GM21723 (cell line): Measurements from ENCODE around the gene PROCR.
"Not testable (repeated sequence)": the region's sequence is repeated elsewhere in the genome, so short reads cannot be mapped to it uniquely, and the experiment has no call there.

Source experiments
- ATAC-seq: cut with Tn5 transposase; IDR thresholded peaks from one replicate; pipeline ENCODE4 v1.9.1; 2021; ENCODE audit warnings: mild to moderate bottlenecking, moderate library complexity; ENCODE audit not compliant: unreplicated experiment

Gene PROCR

DNA sequence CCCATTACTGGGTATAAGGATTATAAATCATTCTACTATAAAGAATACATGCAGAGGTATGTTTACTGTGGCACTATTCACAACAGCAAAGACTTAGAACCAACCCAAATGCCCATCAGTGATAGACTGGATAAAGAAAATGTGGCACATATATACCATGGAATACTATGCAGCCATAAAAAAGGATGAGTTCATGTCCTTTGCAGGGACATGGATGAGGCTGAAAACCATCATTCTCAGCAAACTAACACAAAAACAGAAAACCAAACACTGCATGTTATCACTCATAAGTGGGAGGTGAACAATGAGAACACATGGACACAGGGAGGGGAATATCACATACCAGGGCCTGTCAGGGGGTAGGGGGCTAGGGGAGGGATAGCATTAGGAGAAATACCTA lies 7.3 kb upstream of the PROCR start:
- not testable (repeated sequence) for ATAC-seq

DNA sequence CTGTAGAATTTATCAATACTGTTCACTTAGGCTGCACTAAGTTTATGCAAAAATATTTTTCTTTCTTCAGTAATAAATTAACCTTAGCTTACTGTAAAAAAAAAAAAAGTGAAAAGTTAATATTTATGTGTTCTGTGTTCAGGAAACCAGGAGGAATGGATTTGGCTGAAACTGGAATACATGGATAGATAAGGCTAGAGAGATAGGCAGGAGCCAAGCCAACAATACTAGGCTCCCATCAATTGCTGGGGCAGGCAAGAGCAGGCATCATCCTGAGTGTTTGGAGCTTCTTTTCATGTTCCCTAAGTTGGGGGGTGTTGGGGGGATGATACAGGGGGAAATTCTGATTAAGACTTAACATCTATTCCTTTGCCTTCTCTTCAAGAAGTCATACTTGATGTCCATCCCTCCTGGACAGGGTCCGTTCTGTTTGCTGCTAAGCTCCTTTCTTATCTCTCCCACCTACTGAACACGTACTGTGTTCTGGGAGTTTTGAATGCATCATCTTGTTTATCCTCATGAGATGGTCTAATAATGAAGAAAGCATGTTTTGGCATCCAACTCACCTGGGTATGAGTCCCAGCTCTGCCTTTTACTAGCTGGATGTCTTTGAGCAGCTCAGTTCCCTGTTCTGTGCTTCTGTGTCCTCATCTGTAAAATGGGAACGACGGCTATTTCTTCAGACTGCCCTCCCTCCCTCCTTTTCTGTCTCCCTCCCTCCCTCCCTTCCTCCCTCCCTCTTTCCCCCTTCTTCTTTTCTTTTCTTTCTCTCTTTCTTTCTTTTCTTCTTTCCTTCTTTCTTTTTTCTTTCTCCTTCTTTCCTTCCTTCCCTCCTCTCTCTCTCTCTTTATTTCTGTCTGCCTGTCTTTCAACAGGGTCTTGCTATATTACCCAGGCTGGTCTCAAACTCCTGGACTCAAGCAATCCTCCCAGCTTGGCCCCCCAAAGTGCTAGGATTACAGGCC lies 6.4 kb upstream of the PROCR start:
- no peak for ATAC-seq

DNA sequence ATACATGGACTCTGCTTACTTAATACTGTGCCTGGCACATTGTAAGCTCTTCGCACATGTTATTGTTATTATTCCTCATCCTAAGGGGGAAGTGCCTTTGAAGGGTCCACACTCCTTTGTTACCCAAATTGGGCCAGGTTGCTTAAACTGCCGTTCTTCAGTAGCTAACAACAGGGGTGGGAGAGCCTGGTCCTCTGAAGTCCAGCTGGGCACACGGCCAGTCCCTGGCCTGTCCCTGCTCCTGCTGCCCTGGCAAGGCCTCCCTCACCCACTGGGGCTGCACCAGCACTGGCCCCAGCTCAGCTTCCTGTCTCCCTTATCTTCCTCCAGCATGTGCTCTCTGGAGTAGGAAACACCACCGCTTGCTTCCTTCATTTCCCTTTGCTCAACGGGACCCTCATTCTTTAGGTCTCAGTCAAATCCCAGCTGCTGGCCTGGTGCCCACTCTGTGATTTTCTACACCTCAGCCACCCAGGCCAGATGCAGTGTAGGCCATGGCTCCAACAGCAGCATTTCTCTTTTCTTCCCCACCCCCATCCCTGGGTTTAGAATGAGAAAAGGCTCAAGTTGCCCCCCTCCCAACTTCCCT lies 5.5 kb upstream of the PROCR start:
- no peak for ATAC-seq

DNA sequence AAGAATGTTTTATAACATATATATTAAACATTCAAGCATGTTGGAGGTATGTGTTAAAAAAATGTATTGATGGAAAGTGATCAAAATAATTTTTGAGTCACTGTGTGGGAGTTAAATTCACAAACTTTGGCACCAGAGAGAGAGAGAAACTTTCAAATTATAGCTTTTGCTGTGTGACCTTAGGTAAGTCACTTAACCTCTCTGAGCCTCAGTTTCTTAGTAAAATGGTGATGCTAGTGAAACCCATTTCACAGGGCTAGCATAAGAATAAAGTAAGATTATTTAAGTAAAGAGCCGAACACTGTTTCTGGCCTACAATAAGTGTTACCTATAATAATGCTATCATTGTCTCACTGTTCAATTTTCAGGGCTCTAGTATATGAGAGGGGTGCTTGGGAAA lies 4.1 kb upstream of the PROCR start:
- no peak for ATAC-seq

DNA sequence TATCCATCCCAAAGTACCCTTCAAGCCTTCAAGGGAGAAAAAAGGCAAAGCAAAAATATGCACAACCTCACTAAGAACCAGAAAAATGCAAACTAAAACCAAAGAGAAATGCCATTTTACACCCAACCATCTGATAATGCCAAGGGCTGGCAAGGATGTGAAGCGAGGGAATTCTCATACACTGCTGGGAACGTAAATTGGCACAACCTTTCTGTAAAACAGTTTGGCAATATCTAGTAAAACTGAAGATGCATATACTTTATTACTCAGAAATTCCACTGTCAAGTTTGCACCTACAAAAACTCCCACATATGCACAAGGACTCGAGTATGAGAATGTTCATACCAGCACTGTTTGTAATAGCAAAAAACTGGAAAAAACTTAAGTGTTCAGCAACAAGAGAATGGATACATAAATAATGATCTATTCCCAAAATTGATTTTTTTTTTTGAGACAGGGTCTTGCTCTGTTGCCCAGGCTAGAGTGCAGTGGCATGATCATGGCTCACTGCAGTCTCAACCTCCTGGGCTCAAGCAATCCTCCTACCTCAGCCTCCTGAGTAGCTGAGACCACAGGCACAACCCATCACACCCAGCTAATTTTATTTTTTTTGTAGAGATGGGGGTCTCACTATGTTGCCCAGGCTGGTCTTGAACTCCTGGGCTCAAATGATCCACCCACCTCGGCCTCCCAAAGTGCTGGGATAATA lies 3.0 kb upstream of the PROCR start:
- not testable (repeated sequence) for ATAC-seq

DNA sequence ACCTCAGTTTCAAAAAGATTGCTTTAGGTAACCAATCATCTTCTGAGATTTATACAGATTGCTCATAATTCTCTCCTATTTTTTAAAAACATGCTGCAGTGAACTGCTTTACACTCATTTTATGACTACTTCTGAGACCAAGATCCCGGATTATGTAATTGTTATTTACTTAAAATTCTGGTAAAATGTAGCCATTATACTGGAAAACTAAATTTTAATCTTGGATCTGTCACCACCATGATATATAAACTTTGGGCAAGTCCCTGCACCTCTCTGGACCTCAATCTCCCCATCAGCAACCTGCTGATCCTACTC lies 477 bp upstream of the PROCR start:
- ATAC-seq: no peak

DNA sequence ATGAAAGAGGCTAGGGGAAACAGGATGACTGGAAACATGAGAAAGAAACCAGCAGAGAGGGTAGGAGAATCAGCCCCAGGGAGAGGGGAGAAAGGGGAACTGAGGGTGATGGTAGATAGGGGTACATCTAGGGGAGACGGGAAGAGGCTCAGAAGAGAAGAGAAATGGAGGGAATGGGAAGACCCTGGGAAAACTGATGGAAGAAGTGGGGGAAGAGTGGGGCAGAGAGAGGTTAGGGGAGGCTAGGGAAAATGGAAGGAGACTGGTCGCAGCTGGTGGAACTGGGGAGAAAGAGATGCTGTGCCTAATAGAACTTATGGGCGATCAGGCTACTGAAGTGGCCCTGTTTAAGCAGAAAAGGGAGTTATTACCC lies 548 bp downstream of the PROCR start:
- ATAC-seq: no peak

DNA sequence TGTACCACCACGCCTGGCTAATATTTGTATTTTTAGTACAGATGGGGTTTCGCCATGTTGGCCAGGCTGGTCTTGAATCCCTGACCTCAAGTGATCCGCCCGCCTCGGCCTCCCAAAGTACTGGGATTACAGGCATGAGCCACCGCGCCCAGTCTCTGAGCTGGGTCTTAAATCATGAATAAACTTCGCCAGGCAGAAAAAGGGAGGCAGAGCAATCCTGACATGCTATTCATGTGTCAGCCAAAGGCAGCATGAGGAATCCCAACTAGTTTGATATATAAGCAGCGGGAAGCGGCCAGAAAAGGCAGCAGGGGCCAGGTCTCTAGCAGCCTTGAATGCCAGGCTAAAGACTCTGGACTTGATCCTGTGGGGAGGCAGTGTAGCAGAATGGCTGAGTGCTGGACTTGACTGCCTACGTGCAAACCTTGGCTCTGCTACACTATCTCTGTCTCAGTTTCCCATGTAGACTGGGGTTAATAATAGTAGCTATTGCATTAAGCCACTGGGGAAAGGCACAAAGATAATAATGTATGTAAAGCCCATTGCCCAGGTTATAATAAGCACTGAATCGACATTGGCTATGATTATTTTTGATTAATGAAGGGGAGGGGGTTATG lies 1.8 kb downstream of the PROCR start:
- ATAC-seq: no peak

DNA sequence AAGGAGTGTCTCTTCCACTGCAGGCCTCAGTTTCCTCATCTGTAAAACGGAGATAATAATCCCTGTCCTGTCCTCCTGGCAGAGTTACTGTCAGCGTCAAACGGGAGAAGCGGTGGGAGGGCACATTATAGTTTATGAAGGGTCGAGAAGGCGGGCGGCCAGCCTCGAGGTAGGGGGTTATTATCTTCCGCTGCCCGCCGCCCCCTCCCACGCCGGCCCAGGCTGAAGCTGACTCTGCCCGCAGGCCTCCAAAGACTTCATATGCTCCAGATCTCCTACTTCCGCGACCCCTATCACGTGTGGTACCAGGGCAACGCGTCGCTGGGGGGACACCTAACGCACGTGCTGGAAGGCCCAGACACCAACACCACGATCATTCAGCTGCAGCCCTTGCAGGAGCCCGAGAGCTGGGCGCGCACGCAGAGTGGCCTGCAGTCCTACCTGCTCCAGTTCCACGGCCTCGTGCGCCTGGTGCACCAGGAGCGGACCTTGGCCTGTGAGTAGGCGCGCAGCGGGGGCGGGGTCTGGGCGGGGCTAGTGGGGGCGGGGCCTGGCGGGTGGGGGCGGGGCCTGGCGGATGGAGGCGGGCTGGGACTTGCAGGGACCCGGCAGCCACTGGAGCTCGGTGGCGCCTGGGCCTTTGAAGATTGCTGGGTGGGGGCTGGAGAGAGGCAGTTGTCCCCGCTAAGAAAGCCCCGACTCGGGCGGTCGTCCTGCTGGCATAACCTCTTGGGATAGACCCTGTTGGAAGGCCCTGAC lies 2.8 kb downstream of the PROCR start:
- ATAC-seq: no peak

DNA sequence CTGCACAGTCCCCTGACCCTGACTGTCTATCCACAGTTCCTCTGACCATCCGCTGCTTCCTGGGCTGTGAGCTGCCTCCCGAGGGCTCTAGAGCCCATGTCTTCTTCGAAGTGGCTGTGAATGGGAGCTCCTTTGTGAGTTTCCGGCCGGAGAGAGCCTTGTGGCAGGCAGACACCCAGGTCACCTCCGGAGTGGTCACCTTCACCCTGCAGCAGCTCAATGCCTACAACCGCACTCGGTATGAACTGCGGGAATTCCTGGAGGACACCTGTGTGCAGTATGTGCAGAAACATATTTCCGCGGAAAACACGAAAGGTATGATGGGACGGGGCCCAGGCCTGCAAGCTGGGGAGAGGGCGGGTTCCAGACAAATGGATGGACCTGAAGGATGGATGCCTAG lies 4.3 kb downstream of the PROCR start:
- no peak for ATAC-seq

DNA sequence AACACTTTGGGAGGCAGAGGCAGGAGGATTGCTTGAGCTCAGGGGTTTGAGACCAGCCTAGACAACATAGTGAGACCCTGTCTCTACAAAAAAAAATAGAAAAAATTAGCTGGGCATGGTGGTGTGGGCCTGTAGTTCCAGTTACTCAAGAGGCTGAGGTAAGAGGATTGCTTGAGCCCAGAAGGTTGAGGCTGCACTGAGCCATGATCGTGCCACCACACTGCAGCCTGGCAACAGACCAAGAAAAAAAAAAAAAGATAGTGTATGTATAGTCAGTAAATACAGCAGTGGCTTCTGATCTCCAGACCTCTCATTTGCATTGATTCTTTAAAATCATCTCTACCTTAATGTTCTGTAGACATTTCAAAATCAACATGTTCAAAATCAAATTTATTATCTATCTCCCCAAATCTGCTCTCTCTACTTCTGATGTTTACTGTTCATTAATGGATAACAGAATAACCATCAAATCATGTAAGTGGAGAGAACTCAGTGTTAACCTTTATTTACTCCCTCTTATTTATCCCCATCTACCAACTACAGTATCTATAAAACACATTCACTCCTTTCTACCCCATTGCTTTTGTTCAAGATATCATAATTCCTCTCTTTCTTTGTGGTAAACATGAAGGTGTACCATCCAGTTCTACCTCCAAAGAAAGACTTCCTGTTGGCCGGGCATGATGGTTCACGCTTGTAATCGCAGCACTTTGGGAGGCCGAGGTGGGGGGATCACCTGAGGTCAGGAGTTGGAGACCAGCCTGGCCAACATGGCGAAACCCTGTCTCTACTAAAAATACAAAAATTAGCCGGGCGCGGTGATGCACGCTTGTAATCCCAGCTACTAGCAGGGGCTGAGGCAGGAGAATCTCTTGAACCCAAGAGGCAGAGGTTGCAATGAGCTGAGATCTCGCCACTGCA lies 7.7 kb downstream of the PROCR start:
- ATAC-seq: no peak

DNA sequence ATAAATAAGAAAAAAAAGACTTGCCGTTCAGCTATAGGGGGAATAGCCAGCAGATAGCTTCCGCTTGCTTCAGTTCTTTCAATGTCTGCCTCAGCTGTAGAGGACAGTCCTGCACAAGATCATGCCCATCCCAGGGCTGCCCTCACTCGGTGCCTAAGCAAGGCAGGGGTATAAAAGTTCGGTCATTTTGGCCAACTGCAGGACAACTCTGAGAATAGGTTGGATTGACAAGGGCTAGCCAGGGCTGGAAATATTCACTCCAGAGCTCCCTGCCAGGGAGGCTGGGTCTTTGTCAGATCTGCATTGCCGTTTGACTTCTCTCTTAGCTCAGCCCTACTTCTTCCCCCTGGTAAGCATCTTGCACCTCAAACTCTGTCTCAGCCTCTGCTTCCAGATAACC lies 8.4 kb downstream of the PROCR start:
- no peak for ATAC-seq

DNA sequence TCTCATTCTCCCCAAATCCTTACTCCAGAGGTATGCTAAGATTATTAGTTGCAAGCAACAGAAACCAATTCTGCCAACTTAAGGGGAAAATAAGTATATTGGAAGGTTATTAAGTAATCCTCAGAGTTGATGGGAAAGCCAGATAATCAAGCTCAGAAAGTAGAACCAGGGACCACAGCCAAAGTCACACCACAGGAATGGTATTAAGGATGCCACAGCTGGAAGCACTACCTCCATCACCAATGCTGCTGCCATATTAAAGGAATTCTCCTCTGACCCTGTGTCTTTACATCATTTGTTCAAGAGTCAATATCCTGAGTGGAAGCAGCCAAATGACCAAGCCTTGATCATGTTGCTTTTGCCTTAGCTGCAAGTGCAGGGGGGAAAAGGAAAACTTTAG lies 9.9 kb downstream of the PROCR start:
- ATAC-seq: no peak

DNA sequence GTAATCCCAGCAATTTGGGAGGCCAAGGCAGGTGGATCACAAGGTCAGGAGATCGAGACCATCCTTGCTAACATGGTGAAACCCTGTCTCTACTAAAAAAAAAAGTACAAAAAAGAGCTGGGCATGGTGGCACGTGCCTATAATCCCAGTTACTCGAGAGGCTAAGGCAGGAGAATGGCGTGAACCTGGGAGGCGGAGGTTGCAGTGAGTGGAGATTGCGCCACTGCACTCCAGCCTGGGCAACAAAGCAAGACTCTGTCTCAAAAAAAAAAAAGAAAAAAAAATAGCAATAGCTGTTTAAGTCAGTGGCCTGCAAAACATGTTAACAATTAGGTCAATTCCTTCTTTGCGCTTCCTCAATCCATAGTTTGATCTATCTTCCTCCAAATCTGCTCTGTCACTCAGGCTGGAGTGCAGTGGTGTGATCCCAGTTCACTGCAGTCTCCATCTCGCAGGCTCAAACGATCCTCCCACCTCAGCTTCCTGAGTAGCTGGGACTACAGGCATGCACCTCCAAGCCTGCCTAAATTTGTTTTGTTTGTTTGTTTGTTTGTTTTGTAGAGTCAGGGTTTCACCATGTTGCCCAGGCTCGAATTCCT lies 14.9 kb downstream of the PROCR start:
- ATAC-seq: not testable (repeated sequence)

DNA sequence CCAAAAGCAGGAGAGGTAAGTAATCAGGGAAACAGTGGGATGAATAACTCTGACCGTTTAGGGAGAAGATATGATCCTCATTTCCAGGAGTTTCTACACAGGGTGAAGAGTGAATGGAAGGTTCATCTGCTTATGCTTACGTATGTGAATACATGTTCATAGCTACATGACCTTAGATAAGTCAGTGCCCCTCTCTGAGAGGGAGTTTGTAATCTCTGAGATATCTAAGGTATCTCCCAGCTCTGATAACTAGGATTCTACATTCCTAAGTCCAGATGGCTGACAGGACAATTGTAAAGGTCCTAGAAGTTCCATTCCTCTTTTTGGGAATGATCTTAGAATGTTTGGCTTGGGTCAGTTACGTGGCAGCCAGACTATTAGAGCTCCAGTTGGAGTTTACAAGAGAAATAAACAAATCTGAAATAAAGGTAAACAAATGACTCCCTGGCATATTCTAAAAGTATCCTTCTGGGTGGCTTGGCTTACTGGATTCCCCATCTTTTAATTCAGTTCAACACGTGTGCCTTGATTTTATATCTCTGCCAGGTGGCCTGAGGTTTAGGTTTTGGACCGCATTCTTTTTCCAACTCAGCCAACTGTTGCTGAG lies 15.8 kb downstream of the PROCR start:
- ATAC-seq: no peak

DNA sequence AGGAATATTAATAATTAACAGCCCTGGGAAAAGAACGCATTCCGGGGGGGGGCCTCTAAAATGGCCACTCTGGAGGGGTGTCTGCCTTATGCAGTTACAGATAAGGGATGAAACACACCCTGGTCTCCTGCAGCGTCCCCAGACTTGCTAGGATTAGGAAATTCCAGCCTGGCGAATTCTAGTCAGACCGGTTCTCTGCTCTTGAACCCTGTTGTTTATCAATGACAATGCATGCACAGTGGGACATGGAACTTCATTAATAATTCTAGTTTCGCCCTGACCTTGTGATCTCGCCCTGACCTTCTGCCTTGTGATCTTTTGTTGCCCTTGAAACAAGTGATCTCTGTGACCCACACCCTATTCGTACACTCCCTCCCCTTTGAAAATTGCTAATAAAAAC lies 17.4 kb downstream of the PROCR start:
- not testable (repeated sequence) for ATAC-seq

DNA sequence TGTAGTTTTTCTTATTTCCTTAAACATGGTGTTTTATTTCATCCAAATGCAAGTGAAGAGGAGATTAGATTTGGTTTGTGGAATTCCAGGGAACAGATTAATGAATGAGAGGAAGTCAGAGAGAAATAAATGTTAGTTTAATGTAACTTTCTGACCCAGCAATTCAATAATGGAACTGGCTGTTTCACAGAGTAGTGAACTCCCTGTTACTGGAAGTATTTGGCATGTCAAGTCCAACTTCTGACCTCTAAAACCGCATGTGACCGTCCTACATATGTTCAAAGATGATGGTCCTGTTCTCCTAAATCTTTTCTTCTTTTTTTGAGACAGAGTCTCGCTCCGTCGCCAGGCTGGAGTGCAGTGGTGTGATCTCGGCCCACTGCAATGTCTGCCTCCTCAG lies 18.7 kb downstream of the PROCR start:
- ATAC-seq: no peak

DNA sequence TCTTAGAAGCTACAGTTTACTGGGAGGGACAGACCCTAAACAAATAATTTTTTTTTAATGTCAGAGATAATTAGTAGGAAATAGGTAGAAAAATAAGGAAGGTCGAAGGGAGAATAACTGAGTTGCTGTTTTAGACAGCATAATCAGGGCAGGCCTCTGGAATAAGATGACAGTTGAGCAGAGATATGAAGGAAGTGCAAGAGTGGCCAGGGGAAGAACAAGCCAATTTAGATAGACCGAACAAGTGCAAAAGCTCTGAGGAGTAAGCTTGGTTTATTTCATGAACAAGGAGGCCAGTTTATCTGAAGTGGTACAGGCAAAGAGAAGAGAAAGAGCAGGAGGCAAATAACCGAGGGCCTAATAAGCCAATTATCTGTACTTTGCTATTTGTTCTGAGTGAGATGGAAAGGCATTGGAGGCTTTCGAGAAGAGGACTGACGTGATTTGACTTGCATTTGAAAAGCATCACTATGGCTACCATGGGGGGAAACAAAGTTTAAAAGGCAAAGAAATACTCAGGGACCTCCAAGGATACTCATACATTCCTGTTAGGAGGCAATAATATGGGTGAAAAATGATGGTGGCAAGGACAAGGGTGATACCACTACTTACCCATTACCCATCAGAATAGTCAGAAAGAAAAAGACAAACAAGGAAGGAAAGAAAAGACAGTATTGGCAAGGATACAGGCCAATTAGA lies 19.7 kb downstream of the PROCR start:
- no peak for ATAC-seq
